Measurements from ENCODE around the gene EIF2A. TPM values are rescaled to one million over a fixed set of nuclear protein-coding genes. Genes with fewer than 3 reads are reported as not detected.

Gene EIF2A
- total and polyA plus RNA-seq, 5 donors: 51.7 to 77.1 (median 67.0) TPM

DNA sequence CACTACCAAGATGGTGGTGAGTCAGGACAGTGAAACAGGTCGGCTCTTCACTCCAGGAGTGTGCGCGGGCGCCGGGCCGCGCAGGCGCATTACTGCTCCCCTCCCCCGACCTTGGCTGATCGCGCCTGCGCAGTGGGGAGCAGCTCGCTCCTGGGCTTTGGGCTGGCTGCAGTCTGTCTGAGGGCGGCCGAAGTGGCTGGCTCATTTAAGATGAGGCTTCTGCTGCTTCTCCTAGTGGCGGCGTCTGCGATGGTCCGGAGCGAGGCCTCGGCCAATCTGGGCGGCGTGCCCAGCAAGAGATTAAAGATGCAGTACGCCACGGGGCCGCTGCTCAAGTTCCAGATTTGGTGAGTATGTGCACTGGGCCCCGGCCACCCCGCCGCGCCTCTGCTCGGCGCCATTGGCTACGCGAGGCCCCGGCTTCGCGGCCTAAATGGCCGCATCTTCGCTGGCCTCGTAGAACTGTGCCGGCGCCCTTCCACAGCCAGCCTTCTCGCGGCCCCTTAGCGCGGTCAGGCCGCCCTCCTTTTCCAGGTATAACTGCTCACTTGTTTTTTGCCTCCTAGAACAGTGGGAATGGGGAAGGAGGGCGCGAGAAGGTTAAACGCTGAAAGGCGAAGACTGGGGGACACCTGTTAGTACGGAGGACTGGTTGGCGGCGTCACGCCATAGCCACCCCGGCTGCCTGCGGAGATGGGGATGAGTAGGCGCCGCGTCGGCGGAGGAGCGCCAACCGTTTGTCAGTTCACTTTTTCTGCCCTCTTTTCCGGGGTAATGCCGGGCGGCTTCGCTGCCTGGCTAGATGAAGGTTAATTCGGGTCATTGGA, 56.8 kb downstream of the EIF2A start, which contains the start of gene SELENOT:
Gene SELENOT, plus strand, starts transcription at position 169 of the 827 bp plus-strand sequence. Its CDS starts 42 bp downstream, at position 211.
- intact Hi-C loops (cut with DNase I): no loop called here
- under 1% methylated on average over 69 of the region's 69 CpGs for WGBS

GRCh38 chr3:150603980-150604319, 57.4 kb downstream of the EIF2A start:
- Histone ChIP-seq H3K4me3 (ENCODE audit: low read length) (peak overlapping the region; percentile 91), H3K27me3 (ENCODE audit: control insufficient read depth, insufficient read depth) (no peaks in the 10 kb centered on the region), H3K27ac (ENCODE audit: low read length) (peak overlapping the region; percentile 99), H3K9me3 (ENCODE audit: control insufficient read depth, low read length) (no peaks in the 10 kb centered on the region), H3K4me1 (ENCODE audit: control insufficient read depth, insufficient read depth, low read length) (peaks cover 6% of the 10 kb centered on the region)
- intact Hi-C loops (cut with DNase I): no loop called here
- DNase-seq (no peak), ATAC-seq (no peak)
- under 1% methylated on average over 11 of the region's 11 CpGs for WGBS

More for the DNA sequence above, 56.8 kb downstream of the EIF2A start, which contains the start of gene SELENOT:
- Histone ChIP-seq H3K9me3 (ENCODE audit: control insufficient read depth, low read length) (no peaks in the 10 kb centered on the region), H3K27ac (ENCODE audit: low read length) (peak within 1 kb of the TSS; percentile 99), H3K4me1 (ENCODE audit: control insufficient read depth, insufficient read depth, low read length) (peaks cover 5% of the 10 kb centered on the region), H3K4me3 (ENCODE audit: low read length) (peak within 1 kb of the TSS; percentile 91), H3K27me3 (ENCODE audit: control insufficient read depth, insufficient read depth) (no peaks in the 10 kb centered on the region)
- DNase-seq (peak; percentile 95 to 98 (median 98)), ATAC-seq (peak; percentile 95 to 97)

DNA sequence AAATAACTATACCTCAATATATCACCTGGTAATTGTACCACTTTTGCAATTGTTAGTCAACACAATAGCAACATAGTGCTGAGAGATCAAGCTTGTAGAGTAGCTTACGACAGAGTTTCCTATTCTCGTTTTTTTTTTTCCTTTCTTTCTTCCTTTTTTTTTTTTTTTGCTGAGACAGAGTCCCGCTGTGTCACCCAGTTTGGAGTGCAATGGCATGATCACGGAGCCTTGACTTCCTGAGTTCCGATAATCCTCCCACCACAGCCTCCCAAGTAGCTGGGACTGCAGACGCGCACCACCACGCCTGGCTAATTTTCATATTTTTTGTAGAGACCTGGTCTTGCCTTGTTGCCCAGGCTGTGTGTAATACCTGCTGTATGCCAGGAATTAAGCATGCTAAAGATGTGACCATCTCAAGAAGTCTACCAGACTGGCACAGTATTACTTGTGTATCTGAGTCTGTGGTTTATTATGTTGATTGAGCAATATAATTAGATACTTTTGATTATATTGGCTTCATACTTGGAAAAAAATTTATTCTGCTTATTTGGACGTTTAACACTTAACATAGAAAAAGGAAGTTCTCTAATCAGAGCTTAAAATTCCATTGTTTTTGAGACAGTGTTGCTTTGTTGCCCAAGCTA, 59.5 kb downstream of the EIF2A start:
- peaks cover 10% of the 10 kb centered on the region for H3K4me1 ChIP-seq (ENCODE audit: control insufficient read depth, insufficient read depth, low read length)
- WGBS: 73% methylated on average over 9 of the region's 9 CpGs
- H3K27me3 ChIP-seq (ENCODE audit: control insufficient read depth, insufficient read depth): no peaks in the 10 kb centered on the region
- intact Hi-C loops (cut with DNase I): no loop called here
- H3K4me3 ChIP-seq (ENCODE audit: low read length): no peak overlapping the region
- ATAC-seq (peak in 1 of 2 donors; percentile 5), DNase-seq (no peak)
- no peak overlapping the region for H3K27ac ChIP-seq (ENCODE audit: low read length)
- no peaks in the 10 kb centered on the region for H3K9me3 ChIP-seq (ENCODE audit: control insufficient read depth, low read length)

- WGBS: 70% methylated on average over 8 of the region's 8 CpGs
- no peaks in the 10 kb centered on the region for H3K9me3 ChIP-seq (ENCODE audit: control insufficient read depth, low read length)
- H3K27ac ChIP-seq (ENCODE audit: low read length): no peak overlapping the region
- H3K4me1 ChIP-seq (ENCODE audit: control insufficient read depth, insufficient read depth, low read length): peaks cover 10% of the 10 kb centered on the region
- intact Hi-C loops (cut with DNase I): no loop called here
- no peak for ATAC-seq
- DNase-seq: no peak
- no peak overlapping the region for H3K4me3 ChIP-seq (ENCODE audit: low read length)
- H3K27me3 ChIP-seq (ENCODE audit: control insufficient read depth, insufficient read depth): no peaks in the 10 kb centered on the region
These were observed 60.9 kb downstream of the EIF2A start for GRCh38 chr3:150607267-150608065.

- intact Hi-C loops (cut with DNase I): no loop called here
- ATAC-seq (no peak), DNase-seq (no peak)
- 0% methylated on average over 1 of the region's 1 CpG for WGBS
- Histone ChIP-seq H3K4me1 (ENCODE audit: control insufficient read depth, insufficient read depth, low read length) (peaks cover 12% of the 10 kb centered on the region), H3K4me3 (ENCODE audit: low read length) (no peak overlapping the region), H3K27me3 (ENCODE audit: control insufficient read depth, insufficient read depth) (no peaks in the 10 kb centered on the region), H3K9me3 (ENCODE audit: control insufficient read depth, low read length) (no peaks in the 10 kb centered on the region), H3K27ac (ENCODE audit: low read length) (no peak overlapping the region)
These were observed 63.4 kb downstream of the EIF2A start for GRCh38 chr3:150609988-150610387.

- Histone ChIP-seq H3K9me3 (ENCODE audit: control insufficient read depth, low read length) (no peaks in the 10 kb centered on the region), H3K4me3 (ENCODE audit: low read length) (no peak overlapping the region), H3K27ac (ENCODE audit: low read length) (no peak overlapping the region), H3K27me3 (ENCODE audit: control insufficient read depth, insufficient read depth) (no peaks in the 10 kb centered on the region), H3K4me1 (ENCODE audit: control insufficient read depth, insufficient read depth, low read length) (peaks cover 12% of the 10 kb centered on the region)
- DNase-seq (no peak), ATAC-seq (no peak)
- 61% methylated on average over 1 of the region's 1 CpG for WGBS
- intact Hi-C loops (cut with DNase I): no loop called here
These were observed 64.2 kb downstream of the EIF2A start for GRCh38 chr3:150610785-150611184.

DNA sequence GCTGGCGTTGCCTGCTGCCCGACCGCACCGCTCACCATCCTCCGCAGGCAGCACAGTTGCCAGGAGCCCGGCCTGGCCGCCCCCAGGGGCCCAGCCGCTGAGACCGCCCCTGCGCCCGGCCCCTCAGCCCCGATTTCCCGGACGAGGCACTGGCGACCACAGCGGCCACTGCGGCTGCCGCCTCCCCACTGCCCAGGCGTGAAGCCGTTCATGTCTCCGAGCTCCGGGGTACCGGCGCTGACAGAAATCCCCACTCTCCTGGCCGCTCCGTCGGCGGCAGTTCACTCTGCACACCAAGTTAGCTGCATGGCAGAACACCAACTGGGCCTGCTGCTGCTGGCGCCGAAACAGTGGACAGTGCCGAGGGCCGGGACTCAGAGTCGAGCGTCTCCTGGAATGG, 65.1 kb downstream of the EIF2A start:
- DNase-seq (peak in 2 of 3 donors; percentile 48 to 62), ATAC-seq (peak; percentile 46 to 50)
- no peak overlapping the region for H3K4me3 ChIP-seq (ENCODE audit: low read length)
- intact Hi-C loops (cut with DNase I): no loop called here
- H3K9me3 ChIP-seq (ENCODE audit: control insufficient read depth, low read length): no peaks in the 10 kb centered on the region
- H3K27ac ChIP-seq (ENCODE audit: low read length): no peak overlapping the region
- 98% methylated on average over 34 of the region's 34 CpGs for WGBS
- H3K27me3 ChIP-seq (ENCODE audit: control insufficient read depth, insufficient read depth): no peaks in the 10 kb centered on the region
- H3K4me1 ChIP-seq (ENCODE audit: control insufficient read depth, insufficient read depth, low read length): peaks cover 10% of the 10 kb centered on the region

- Histone ChIP-seq H3K4me1 (ENCODE audit: control insufficient read depth, insufficient read depth, low read length) (peaks cover 10% of the 10 kb centered on the region), H3K4me3 (ENCODE audit: low read length) (no peak overlapping the region), H3K27me3 (ENCODE audit: control insufficient read depth, insufficient read depth) (no peaks in the 10 kb centered on the region), H3K9me3 (ENCODE audit: control insufficient read depth, low read length) (no peaks in the 10 kb centered on the region), H3K27ac (ENCODE audit: low read length) (no peak overlapping the region)
- intact Hi-C loops (cut with DNase I): no loop called here
- DNase-seq (no peak), ATAC-seq (no peak)
- 93% methylated on average over 1 of the region's 1 CpG for WGBS
These were observed 65.9 kb downstream of the EIF2A start for GRCh38 chr3:150612494-150612893.

DNA sequence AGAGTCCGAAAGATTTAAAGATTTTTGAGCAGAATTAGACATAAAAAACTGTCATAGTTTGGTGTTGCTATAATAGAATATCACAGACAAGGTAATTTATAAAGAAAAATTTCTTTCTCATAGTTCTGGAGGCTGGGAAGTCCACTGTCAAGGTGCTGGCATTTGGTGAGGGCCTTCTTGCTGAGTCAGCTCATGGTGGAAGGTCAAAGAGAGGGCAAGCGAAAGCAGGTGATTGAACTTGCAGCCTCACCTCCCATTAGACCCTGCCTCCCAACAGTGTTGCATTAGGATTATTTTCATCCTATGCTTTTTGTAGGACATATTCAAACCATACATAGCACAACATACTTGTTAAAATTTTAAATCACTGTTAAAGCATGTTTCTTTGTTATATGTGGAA, 66.4 kb downstream of the EIF2A start:
- no peak for ATAC-seq
- Histone ChIP-seq H3K27ac (ENCODE audit: low read length) (no peak overlapping the region), H3K27me3 (ENCODE audit: control insufficient read depth, insufficient read depth) (no peaks in the 10 kb centered on the region), H3K4me3 (ENCODE audit: low read length) (no peak overlapping the region), H3K9me3 (ENCODE audit: control insufficient read depth, low read length) (no peaks in the 10 kb centered on the region), H3K4me1 (ENCODE audit: control insufficient read depth, insufficient read depth, low read length) (peaks cover 8% of the 10 kb centered on the region)
- 99% methylated on average over 2 of the region's 2 CpGs for WGBS
- no peak for DNase-seq
- intact Hi-C loops (cut with DNase I): no loop called here

- peaks cover 7% of the 10 kb centered on the region for H3K4me1 ChIP-seq (ENCODE audit: control insufficient read depth, insufficient read depth, low read length)
- 95% methylated on average over 2 of the region's 2 CpGs for WGBS
- DNase-seq (no peak), ATAC-seq (no peak)
- H3K4me3 ChIP-seq (ENCODE audit: low read length): no peak overlapping the region
- no peaks in the 10 kb centered on the region for H3K9me3 ChIP-seq (ENCODE audit: control insufficient read depth, low read length)
- H3K27ac ChIP-seq (ENCODE audit: low read length): no peak overlapping the region
- H3K27me3 ChIP-seq (ENCODE audit: control insufficient read depth, insufficient read depth): no peaks in the 10 kb centered on the region
- intact Hi-C loops (cut with DNase I): no loop called here
These were observed 67.3 kb downstream of the EIF2A start for GRCh38 chr3:150613709-150614480.

All from right cardiac atrium (tissue), 5 donors.